ENCODE measurements around the gene PFKFB1. TPM values are rescaled to one million over a fixed set of nuclear protein-coding genes. Genes with fewer than 3 reads are reported as not detected.

The PFKFB1 gene
- total RNA-seq, 1 donor from 2014 or later: 0.49 TPM

DNA sequence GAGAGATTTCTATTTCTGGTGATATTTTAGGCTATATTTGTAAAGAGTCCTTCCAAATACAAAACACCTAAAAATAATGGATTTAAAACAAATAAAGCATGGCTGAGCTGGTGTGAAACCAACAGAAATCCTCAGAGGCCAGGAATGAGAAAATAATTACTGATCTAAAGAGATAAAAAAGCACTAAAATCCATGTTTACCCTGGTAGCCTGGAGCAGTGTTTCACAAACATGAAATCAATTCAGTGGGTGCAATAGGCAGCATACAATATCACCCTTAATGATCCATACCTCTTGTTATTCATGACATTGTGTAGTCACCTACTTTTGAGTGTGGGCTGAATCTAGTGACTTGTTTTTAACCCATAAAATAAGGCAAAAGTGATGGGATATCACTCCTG is 14.6 kb downstream of the PFKFB1 start:
- Mint-ChIP-seq H3K9me3 (ENCODE audit: unreplicated experiment) (no peaks in the 10 kb centered on the region), H3K27ac (ENCODE audit: unreplicated experiment) (no peak overlapping the region), H3K4me1 (ENCODE audit: unreplicated experiment) (no peaks in the 10 kb centered on the region), H3K4me3 (ENCODE audit: unreplicated experiment) (no peak overlapping the region), H3K36me3 (ENCODE audit: low read depth, unreplicated experiment) (no peaks in the 10 kb centered on the region), H3K27me3 (ENCODE audit: unreplicated experiment) (no peaks in the 10 kb centered on the region)
- DNase-seq (ENCODE audit: low spot score): no peak
- TF ChIP-seq, protein P1, sequence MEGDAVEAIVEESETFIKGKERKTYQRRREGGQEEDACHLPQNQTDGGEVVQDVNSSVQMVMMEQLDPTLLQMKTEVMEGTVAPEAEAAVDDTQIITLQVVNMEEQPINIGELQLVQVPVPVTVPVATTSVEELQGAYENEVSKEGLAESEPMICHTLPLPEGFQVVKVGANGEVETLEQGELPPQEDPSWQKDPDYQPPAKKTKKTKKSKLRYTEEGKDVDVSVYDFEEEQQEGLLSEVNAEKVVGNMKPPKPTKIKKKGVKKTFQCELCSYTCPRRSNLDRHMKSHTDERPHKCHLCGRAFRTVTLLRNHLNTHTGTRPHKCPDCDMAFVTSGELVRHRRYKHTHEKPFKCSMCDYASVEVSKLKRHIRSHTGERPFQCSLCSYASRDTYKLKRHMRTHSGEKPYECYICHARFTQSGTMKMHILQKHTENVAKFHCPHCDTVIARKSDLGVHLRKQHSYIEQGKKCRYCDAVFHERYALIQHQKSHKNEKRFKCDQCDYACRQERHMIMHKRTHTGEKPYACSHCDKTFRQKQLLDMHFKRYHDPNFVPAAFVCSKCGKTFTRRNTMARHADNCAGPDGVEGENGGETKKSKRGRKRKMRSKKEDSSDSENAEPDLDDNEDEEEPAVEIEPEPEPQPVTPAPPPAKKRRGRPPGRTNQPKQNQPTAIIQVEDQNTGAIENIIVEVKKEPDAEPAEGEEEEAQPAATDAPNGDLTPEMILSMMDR (IDR thresholded peaks at IDR 0.05; ENCODE audit: unreplicated experiment): no peak

DNA sequence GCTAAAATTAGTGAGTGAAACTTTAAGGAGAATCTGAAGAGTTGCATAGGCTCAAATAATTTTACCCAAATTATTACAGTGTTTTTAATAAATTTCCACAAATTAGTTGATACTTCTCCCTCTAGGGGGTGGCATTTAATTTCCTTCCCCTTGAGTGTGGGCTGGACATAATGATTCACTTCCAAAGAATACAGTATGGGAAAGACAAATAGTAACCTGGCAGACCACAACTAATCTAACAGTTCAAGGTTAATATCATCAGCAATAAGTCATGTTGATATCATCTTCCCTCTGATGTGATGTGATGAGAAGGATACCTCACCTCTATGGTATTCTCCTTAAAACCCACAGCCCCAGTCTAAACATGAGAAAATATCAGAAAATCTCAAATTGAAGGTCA is 15.5 kb downstream of the PFKFB1 start:
- DNase-seq (ENCODE audit: low spot score): no peak
- TF ChIP-seq, protein P1 (IDR thresholded peaks at IDR 0.05; ENCODE audit: unreplicated experiment): no peak
- H3K36me3 Mint-ChIP-seq (ENCODE audit: low read depth, unreplicated experiment): no peaks in the 10 kb centered on the region
- H3K4me3 Mint-ChIP-seq (ENCODE audit: unreplicated experiment): no peak overlapping the region
- H3K27me3 Mint-ChIP-seq (ENCODE audit: unreplicated experiment): no peaks in the 10 kb centered on the region
- no peaks in the 10 kb centered on the region for H3K9me3 Mint-ChIP-seq (ENCODE audit: unreplicated experiment)
- H3K27ac Mint-ChIP-seq (ENCODE audit: unreplicated experiment): no peak overlapping the region
- H3K4me1 Mint-ChIP-seq (ENCODE audit: unreplicated experiment): no peaks in the 10 kb centered on the region

DNA sequence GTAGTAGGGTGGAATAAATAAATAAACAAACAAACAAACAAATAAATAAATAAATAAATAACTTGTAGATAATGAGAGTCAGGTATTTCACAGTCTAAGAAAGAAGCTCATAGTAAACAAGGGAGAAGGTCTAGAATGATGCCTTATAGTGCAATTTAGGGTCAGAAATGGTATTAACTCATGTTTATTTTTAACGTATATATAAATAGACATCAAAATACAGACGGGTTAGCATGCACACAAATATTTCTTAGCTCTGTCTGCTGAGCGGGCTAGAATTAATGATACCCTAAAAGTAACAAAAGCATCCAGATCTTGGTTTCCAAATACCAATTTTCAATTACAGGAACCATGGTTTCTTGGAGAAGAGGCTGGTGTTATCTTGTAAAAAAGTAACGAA is 16.6 kb downstream of the PFKFB1 start:
- Mint-ChIP-seq H3K27me3 (ENCODE audit: unreplicated experiment) (no peaks in the 10 kb centered on the region), H3K4me3 (ENCODE audit: unreplicated experiment) (no peak overlapping the region), H3K4me1 (ENCODE audit: unreplicated experiment) (no peaks in the 10 kb centered on the region), H3K36me3 (ENCODE audit: low read depth, unreplicated experiment) (no peaks in the 10 kb centered on the region), H3K9me3 (ENCODE audit: unreplicated experiment) (no peaks in the 10 kb centered on the region), H3K27ac (ENCODE audit: unreplicated experiment) (no peak overlapping the region)
- DNase-seq (ENCODE audit: low spot score): no peak
- TF ChIP-seq, protein P1 (IDR thresholded peaks at IDR 0.05; ENCODE audit: unreplicated experiment): no peak

DNA sequence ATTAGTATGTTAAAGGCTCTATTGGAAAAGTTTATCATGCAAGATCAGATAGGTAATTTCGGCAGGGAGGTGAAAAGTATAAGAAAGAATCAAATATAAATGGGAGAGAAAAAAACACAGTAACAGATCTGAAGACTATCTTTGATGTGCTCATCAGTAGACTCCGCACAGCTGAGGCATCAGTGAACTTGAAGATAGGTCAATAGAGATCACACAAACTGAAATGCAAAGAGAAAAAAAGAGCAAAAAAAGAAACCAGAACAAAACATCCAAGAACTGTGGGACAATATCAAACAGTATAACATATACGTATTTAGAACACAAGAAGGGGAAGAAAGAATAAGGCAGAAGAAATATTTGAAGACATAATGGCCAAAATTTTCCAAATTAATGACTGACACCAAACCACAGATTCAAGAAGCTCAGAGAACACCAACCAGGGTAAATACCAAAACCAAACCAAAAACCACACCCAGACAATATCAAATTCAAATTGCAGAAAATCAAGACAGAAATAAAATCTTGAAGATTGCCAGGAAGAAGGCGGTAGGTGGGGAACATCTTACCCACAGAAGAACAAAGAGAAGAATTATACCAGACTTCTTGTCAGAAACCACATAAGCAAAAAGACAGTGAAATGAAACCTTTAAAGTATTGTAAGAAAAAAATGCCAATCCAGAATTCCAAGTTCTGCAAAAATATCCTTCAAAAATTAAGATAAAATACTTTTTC is 29.1 kb downstream of the PFKFB1 start:
- no peaks in the 10 kb centered on the region for H3K9me3 Mint-ChIP-seq (ENCODE audit: unreplicated experiment)
- TF ChIP-seq, protein P1 (IDR thresholded peaks at IDR 0.05; ENCODE audit: unreplicated experiment): no peak
- H3K4me3 Mint-ChIP-seq (ENCODE audit: unreplicated experiment): no peak overlapping the region

DNA sequence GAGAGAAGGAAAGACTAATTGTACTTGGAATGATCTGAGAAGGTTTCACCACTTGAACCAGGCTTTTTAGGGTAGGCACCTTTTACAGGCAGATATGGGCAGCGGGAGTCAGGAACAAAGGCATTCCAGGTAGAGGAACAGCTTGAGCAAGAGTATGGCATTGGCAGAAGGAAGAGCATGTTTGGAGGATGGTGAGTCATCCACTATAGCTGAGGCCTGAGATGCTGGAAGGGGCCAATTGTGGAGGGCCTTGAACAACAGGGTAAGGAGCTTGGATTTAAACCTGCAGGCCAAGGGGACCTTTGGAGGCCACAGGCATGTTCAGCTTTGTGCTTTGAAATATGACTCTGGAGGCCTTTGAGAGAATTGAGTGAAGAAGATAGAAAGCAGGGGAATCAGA is 32.2 kb downstream of the PFKFB1 start:
- H3K9me3 Mint-ChIP-seq (ENCODE audit: unreplicated experiment): no peaks in the 10 kb centered on the region
- no peak for DNase-seq (ENCODE audit: low spot score)
- H3K4me1 Mint-ChIP-seq (ENCODE audit: unreplicated experiment): no peaks in the 10 kb centered on the region
- TF ChIP-seq, protein P1 (IDR thresholded peaks at IDR 0.05; ENCODE audit: unreplicated experiment): no peak
- no peaks in the 10 kb centered on the region for H3K27me3 Mint-ChIP-seq (ENCODE audit: unreplicated experiment)
- no peaks in the 10 kb centered on the region for H3K36me3 Mint-ChIP-seq (ENCODE audit: low read depth, unreplicated experiment)
- no peak overlapping the region for H3K4me3 Mint-ChIP-seq (ENCODE audit: unreplicated experiment)
- no peak overlapping the region for H3K27ac Mint-ChIP-seq (ENCODE audit: unreplicated experiment)

More for the DNA sequence above, 29.1 kb downstream of the PFKFB1 start:
- Mint-ChIP-seq H3K36me3 (ENCODE audit: low read depth, unreplicated experiment) (no peaks in the 10 kb centered on the region), H3K4me1 (ENCODE audit: unreplicated experiment) (no peaks in the 10 kb centered on the region), H3K27me3 (ENCODE audit: unreplicated experiment) (no peaks in the 10 kb centered on the region), H3K27ac (ENCODE audit: unreplicated experiment) (no peak overlapping the region)
- no peak for DNase-seq (ENCODE audit: low spot score)

Data from endothelial cell (in vitro differentiated cells).